Mucosa of stomach (tissue), 1 donor: ENCODE measurements around the gene DNAJB5.
"Not testable (repeated sequence)": the region's sequence is repeated elsewhere in the genome, so short reads cannot be mapped to it uniquely, and the experiment has no call there.

ENCODE experiments used
- H3K27me3 ChIP-seq: one replicate; pipeline ENCODE4 v1.7.0; 2013; ENCODE audit warnings: mild to moderate bottlenecking, low read length; ENCODE audit not compliant: control insufficient read depth, insufficient read depth
- H3K36me3 ChIP-seq: one replicate; pipeline ENCODE4 v1.7.0; 2013; ENCODE audit warnings: low read length; ENCODE audit not compliant: control insufficient read depth, insufficient read depth
- H3K4me1 ChIP-seq: one replicate; pipeline ENCODE4 v1.7.0; 2013; ENCODE audit warnings: mild to moderate bottlenecking, low read length; ENCODE audit not compliant: control insufficient read depth, insufficient read depth
- H3K4me3 ChIP-seq: one replicate; pipeline ENCODE4 v1.7.0; 2013; ENCODE audit warnings: low read length
- H3K9ac ChIP-seq: one replicate; pipeline ENCODE4 v1.7.0; 2013; ENCODE audit warnings: mild to moderate bottlenecking, low read length, moderate library complexity
- H3K9me3 ChIP-seq: one replicate; pipeline ENCODE4 v1.7.0; 2013; ENCODE audit warnings: mild to moderate bottlenecking, low read length, moderate library complexity; ENCODE audit not compliant: control insufficient read depth
- donor health status: Pancreatic carcinoma.

Gene DNAJB5

GRCh38 chr9:35014517-35014916 is 25.0 kb downstream of the DNAJB5 start:
- Histone ChIP-seq H3K27me3 (no peaks in the 10 kb centered on the region), H3K4me3 (no peak overlapping the region), H3K36me3 (no peaks in the 10 kb centered on the region), H3K9ac (no peak overlapping the region), H3K4me1 (no peaks in the 10 kb centered on the region), H3K9me3 (peaks cover 5% of the 10 kb centered on the region)

- not testable (repeated sequence) for H3K9ac ChIP-seq, H3K9me3 ChIP-seq, H3K4me3 ChIP-seq, H3K4me1 ChIP-seq, H3K27me3 ChIP-seq, H3K36me3 ChIP-seq
These were observed 33.9 kb downstream of the DNAJB5 start for GRCh38 chr9:35023443-35023842.

GRCh38 chr9:35026671-35027070 is 37.1 kb downstream of the DNAJB5 start:
- Histone ChIP-seq H3K9ac (no peak overlapping the region), H3K4me3 (no peak overlapping the region), H3K27me3 (no peaks in the 10 kb centered on the region), H3K9me3 (no peaks in the 10 kb centered on the region), H3K4me1 (no peaks in the 10 kb centered on the region), H3K36me3 (no peaks in the 10 kb centered on the region)

GRCh38 chr9:35027374-35027773 is 37.8 kb downstream of the DNAJB5 start:
- no peak overlapping the region for H3K9ac ChIP-seq
- H3K4me1 ChIP-seq, result no peaks in the 10 kb centered on the region
- no peaks in the 10 kb centered on the region for H3K27me3 ChIP-seq
- no peak overlapping the region for H3K4me3 ChIP-seq
- no peaks in the 10 kb centered on the region for H3K9me3 ChIP-seq
- H3K36me3 ChIP-seq, result no peaks in the 10 kb centered on the region

GRCh38 chr9:35027860-35028259 is 38.3 kb downstream of the DNAJB5 start:
- H3K4me3 ChIP-seq, result no peak overlapping the region

GRCh38 chr9:35028341-35028740 is 38.8 kb downstream of the DNAJB5 start:
- no peaks in the 10 kb centered on the region for H3K36me3 ChIP-seq
- H3K9me3 ChIP-seq, result no peaks in the 10 kb centered on the region
- H3K27me3 ChIP-seq, result no peaks in the 10 kb centered on the region
- H3K4me3 ChIP-seq, result no peak overlapping the region
- no peaks in the 10 kb centered on the region for H3K4me1 ChIP-seq
- no peak overlapping the region for H3K9ac ChIP-seq

More at GRCh38 chr9:35027860-35028259, 38.3 kb downstream of the DNAJB5 start:
- no peaks in the 10 kb centered on the region for H3K4me1 ChIP-seq
- no peaks in the 10 kb centered on the region for H3K36me3 ChIP-seq
- no peaks in the 10 kb centered on the region for H3K9me3 ChIP-seq
- no peak overlapping the region for H3K9ac ChIP-seq
- no peaks in the 10 kb centered on the region for H3K27me3 ChIP-seq

GRCh38 chr9:35029241-35029640 is 39.7 kb downstream of the DNAJB5 start:
- H3K4me1 ChIP-seq, result no peaks in the 10 kb centered on the region
- H3K9ac ChIP-seq, result no peak overlapping the region
- H3K27me3 ChIP-seq, result no peaks in the 10 kb centered on the region
- no peak overlapping the region for H3K4me3 ChIP-seq
- no peaks in the 10 kb centered on the region for H3K9me3 ChIP-seq
- no peaks in the 10 kb centered on the region for H3K36me3 ChIP-seq

GRCh38 chr9:35029852-35030251 is 40.3 kb downstream of the DNAJB5 start:
- Histone ChIP-seq H3K4me1 (no peaks in the 10 kb centered on the region), H3K9ac (no peak overlapping the region), H3K4me3 (no peak overlapping the region), H3K9me3 (no peaks in the 10 kb centered on the region), H3K36me3 (no peaks in the 10 kb centered on the region), H3K27me3 (no peaks in the 10 kb centered on the region)

- no peaks in the 10 kb centered on the region for H3K4me1 ChIP-seq
- no peaks in the 10 kb centered on the region for H3K27me3 ChIP-seq
- H3K9me3 ChIP-seq, result no peaks in the 10 kb centered on the region
- no peaks in the 10 kb centered on the region for H3K36me3 ChIP-seq
- H3K9ac ChIP-seq, result no peak overlapping the region
- no peak overlapping the region for H3K4me3 ChIP-seq
These were observed 43.6 kb downstream of the DNAJB5 start for GRCh38 chr9:35033101-35033500.

GRCh38 chr9:35035851-35036701 is 46.5 kb downstream of the DNAJB5 start:
- H3K4me1 ChIP-seq, result no peaks in the 10 kb centered on the region
- H3K36me3 ChIP-seq, result no peaks in the 10 kb centered on the region
- H3K4me3 ChIP-seq, result no peak overlapping the region
- H3K27me3 ChIP-seq, result no peaks in the 10 kb centered on the region
- no peaks in the 10 kb centered on the region for H3K9me3 ChIP-seq
- H3K9ac ChIP-seq, result no peak overlapping the region

GRCh38 chr9:35042081-35042604 is 52.6 kb downstream of the DNAJB5 start:
- Histone ChIP-seq H3K9ac (no peak overlapping the region), H3K9me3 (no peaks in the 10 kb centered on the region), H3K4me1 (no peaks in the 10 kb centered on the region), H3K4me3 (no peak overlapping the region), H3K27me3 (no peaks in the 10 kb centered on the region), H3K36me3 (no peaks in the 10 kb centered on the region)

GRCh38 chr9:35042891-35043545 is 53.5 kb downstream of the DNAJB5 start:
- H3K4me1 ChIP-seq, result no peaks in the 10 kb centered on the region
- H3K9ac ChIP-seq, result no peak overlapping the region
- H3K4me3 ChIP-seq, result no peak overlapping the region
- H3K27me3 ChIP-seq, result no peaks in the 10 kb centered on the region
- H3K9me3 ChIP-seq, result no peaks in the 10 kb centered on the region
- no peaks in the 10 kb centered on the region for H3K36me3 ChIP-seq
